ENCODE data around the gene LYSMD2.

Gene LYSMD2

DNA sequence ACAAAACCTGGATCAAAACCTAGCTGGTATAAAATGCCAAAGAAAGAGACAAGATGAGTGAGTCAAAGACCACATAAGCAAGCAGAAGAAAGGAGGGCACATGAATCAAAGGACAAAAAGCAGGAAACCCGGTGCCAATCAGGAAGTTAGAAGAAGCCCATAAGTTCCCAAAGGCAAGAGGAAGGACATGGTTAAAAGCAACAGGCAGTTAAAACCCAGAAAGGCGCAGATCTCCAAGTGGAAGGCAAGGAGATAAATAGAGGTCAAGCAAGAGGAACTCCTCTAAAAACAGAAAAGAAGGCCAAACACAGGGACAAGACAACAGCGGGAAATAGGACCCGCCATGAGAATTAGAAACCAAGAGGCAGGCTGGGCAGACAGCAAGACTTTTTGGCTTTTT is 18.3 kb upstream of the LYSMD2 start:
- no peak for DNase-seq (ENCODE audit: low spot score)
- TF ChIP-seq, protein P1, sequence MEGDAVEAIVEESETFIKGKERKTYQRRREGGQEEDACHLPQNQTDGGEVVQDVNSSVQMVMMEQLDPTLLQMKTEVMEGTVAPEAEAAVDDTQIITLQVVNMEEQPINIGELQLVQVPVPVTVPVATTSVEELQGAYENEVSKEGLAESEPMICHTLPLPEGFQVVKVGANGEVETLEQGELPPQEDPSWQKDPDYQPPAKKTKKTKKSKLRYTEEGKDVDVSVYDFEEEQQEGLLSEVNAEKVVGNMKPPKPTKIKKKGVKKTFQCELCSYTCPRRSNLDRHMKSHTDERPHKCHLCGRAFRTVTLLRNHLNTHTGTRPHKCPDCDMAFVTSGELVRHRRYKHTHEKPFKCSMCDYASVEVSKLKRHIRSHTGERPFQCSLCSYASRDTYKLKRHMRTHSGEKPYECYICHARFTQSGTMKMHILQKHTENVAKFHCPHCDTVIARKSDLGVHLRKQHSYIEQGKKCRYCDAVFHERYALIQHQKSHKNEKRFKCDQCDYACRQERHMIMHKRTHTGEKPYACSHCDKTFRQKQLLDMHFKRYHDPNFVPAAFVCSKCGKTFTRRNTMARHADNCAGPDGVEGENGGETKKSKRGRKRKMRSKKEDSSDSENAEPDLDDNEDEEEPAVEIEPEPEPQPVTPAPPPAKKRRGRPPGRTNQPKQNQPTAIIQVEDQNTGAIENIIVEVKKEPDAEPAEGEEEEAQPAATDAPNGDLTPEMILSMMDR (IDR thresholded peaks at IDR 0.05; ENCODE audit: borderline replicate concordance, control extremely low read depth, extremely low read depth, insufficient read depth, missing control alignments), result no peak
- in situ Hi-C loops (cut with MboI; ENCODE audit: low sequenced_read_pairs, unreplicated experiment), result no loop called here

DNA sequence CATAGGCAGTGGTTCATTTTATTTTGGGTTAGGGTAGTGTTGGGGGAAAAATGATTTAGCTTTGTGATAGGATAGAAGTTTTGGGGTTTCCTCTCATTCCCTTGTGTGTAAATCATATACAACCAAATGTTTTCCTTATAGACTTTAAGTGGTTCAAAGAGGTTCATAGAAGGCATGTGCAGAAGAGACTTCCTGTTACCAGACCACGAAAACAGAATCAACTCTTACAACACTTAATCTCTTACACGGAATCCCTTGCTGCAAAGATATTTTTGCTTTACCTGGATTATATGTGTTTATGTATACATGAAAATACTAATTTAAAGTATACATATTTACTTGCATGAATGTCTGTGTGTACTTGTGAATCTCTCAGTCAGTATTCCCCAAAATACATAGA is 16.8 kb upstream of the LYSMD2 start:
- in situ Hi-C loops (cut with MboI; ENCODE audit: low sequenced_read_pairs, unreplicated experiment), result no loop called here
- DNase-seq (ENCODE audit: low spot score), result no peak

DNA sequence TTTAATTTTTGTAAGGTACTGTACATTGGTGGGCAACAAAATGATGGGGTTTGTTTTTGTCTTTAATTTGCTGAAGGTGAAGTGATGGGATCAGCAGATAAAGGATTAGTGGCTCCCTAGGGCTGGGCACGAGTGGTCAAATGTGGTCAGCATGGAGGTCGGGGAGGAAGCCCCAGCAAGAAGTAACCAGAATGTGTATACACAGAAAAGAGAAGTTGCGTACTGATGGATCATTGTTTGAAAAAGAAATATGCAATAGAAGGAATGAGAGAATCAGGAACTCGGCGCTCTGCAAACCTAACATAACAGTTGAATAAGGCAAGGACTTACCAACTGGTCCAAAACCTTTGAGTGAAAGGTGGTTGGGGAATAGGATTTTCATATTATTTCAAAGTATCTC is 15.4 kb upstream of the LYSMD2 start:
- DNase-seq (ENCODE audit: low spot score), result no peak
- in situ Hi-C loops (cut with MboI; ENCODE audit: low sequenced_read_pairs, unreplicated experiment), result no loop called here
- TF ChIP-seq, protein P1 (IDR thresholded peaks at IDR 0.05; ENCODE audit: borderline replicate concordance, control extremely low read depth, extremely low read depth, insufficient read depth, missing control alignments), result no peak

More for the DNA sequence above, 16.8 kb upstream of the LYSMD2 start:
- TF ChIP-seq, protein P1 (IDR thresholded peaks at IDR 0.05; ENCODE audit: borderline replicate concordance, control extremely low read depth, extremely low read depth, insufficient read depth, missing control alignments), result no peak

DNA sequence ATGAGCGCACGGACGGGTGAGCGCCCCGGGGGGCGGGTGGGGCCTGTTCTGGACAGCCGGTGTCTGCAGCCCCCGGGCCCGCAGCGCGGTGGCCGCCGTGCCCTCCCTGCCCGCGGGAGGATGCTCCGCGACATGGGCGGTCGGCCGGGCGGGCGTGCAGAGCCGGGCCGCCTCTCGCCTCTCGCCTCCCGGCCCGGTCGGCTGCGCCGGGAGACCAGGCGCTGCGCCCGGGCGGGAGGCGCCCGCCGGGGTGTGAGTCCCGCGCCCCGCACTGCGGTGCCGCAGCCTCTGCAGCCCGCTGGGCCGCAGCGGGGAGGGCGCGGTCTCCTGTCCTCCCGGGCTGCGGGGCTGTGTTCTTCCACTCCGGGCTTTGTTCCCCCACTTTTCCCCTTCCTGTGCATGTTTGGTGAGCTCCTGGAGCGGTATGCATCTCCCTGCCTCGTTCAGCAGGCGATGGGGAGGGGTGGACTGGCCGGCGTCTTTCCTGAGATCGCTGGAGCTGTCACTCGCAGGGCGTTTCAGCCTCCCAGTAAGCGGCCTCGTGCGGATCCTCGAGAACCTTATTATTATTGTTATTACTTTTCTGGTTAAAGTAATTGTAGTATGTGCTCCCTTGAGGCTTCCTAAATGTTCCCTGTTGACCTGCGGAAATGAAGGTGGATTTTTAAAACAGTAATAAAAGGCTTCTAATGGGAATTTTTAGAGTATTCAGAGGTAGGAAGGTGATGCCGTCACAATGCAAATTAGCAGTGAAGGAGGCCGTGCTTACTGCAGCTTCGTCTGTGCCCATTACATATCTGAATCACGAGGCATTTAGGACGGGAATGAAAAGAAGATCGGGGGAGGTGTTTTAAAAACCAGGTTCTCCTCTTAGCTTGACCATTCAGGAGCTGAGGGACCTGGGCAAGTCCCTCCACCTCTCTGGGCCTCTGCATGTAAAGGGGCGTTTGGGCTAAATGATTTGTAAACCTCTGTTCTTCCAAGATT is 14.5 kb upstream of the LYSMD2 start:
- in situ Hi-C loops (cut with MboI; ENCODE audit: low sequenced_read_pairs, unreplicated experiment), result no loop called here
- peak; percentile 47 for DNase-seq (ENCODE audit: low spot score)
- TF ChIP-seq, protein P1 (IDR thresholded peaks at IDR 0.05; ENCODE audit: borderline replicate concordance, control extremely low read depth, extremely low read depth, insufficient read depth, missing control alignments), result no peak

DNA sequence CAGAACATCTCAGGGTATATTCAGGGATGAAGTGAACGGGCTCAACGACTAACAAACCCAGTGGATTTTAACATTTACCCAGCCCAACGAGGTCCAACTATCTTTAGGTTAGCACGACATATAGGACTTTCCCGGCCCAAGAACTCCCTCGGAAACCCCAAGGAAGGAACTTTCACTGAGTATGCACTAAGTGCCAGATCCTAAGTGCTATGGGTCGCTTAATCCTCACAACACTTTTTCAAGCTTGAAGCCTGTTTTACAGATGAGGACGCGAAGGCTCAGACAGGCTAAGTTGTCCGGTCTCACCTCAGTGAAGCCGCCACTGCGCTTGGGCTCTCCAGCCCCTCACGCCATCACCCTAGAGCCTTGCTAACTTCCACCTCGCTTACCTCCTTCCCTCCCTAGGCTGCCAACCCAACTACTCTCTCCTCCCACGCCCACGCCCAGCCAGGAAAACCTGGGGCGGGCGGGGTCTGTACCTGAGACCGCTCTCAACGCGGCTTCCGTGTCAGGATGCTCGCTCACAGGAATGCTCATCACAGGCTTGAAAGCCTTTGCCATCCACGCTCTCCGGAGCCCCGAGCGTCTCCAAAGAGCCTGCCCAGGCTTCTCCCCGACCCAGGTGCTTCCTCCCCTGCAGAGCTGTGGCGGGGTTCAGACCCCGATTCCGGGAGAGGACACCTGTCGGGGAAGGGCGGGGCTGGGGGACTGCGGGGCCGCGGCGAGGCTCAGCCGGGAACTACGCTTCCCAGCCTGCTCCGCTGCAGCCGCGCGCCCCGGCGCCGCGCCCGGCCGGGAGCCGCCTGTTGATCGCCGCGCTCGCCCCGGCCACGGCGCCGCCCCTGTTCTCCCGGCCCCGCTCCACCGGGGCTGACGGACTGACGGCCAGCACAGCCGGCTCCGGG is 13.6 kb upstream of the LYSMD2 start, which contains the start of gene TMOD2:
Gene TMOD2 (plus strand): TSS at position 806 of the 905 bp plus-strand sequence. CDS start 14,845 bp downstream, outside the sequence.
- DNase-seq (ENCODE audit: low spot score), result peak; percentile 79
- in situ Hi-C loops (cut with MboI; ENCODE audit: low sequenced_read_pairs, unreplicated experiment), result no loop called here
- TF ChIP-seq, protein P1 (IDR thresholded peaks at IDR 0.05; ENCODE audit: borderline replicate concordance, control extremely low read depth, extremely low read depth, insufficient read depth, missing control alignments), result no peak

DNA sequence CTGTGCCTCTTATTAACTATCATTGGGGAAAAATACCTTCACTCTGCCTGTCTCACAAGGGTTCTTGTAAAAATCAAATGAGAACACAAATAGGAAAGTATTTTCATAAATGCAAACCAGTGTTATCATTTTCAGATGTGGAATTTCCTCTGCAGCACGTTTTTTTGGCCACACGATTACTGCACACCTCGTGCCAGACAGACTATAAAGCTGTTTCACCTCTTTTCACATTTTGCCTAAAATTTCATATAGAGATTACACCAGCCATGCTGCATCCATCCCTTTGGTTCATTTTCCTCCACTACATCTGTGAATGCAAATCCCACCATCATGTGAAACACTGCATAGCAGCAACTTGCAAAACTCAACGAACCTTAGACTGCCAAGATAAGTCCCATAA is 12.7 kb upstream of the LYSMD2 start:
- in situ Hi-C loops (cut with MboI; ENCODE audit: low sequenced_read_pairs, unreplicated experiment), result no loop called here
- TF ChIP-seq, protein P1 (IDR thresholded peaks at IDR 0.05; ENCODE audit: borderline replicate concordance, control extremely low read depth, extremely low read depth, insufficient read depth, missing control alignments), result no peak
- DNase-seq (ENCODE audit: low spot score), result no peak
